Mesenteric fat pad (tissue), 1 donor: ENCODE results near the gene DCDC2B. TPM values are rescaled to one million over a fixed set of nuclear protein-coding genes. Genes with fewer than 3 reads are reported as not detected.
"Not testable (repeated sequence)": the region's sequence is repeated elsewhere in the genome, so short reads cannot be mapped to it uniquely, and the experiment has no call there.

Experiments
- DNase-seq: peaks from one replicate; pipeline ENCODE4 v3.0.0-alpha.2; 2020; ENCODE audit warnings: low spot score
- total RNA-seq: library from RNA; stranded (reverse); fragmentation: NEBNext Ultra II Directional; extraction: Animal tissue kit (Norgen Biotek cat#: 25700); gene quantifications from one replicate; pipeline ENCODE4 v1.2.1, GENCODE V29; 2021
- donor health status: DM: yes; HTN: yes; CAD: no.

The DCDC2B gene
- total RNA-seq, 1 donor from 2014 or later, result not detected

DNA sequence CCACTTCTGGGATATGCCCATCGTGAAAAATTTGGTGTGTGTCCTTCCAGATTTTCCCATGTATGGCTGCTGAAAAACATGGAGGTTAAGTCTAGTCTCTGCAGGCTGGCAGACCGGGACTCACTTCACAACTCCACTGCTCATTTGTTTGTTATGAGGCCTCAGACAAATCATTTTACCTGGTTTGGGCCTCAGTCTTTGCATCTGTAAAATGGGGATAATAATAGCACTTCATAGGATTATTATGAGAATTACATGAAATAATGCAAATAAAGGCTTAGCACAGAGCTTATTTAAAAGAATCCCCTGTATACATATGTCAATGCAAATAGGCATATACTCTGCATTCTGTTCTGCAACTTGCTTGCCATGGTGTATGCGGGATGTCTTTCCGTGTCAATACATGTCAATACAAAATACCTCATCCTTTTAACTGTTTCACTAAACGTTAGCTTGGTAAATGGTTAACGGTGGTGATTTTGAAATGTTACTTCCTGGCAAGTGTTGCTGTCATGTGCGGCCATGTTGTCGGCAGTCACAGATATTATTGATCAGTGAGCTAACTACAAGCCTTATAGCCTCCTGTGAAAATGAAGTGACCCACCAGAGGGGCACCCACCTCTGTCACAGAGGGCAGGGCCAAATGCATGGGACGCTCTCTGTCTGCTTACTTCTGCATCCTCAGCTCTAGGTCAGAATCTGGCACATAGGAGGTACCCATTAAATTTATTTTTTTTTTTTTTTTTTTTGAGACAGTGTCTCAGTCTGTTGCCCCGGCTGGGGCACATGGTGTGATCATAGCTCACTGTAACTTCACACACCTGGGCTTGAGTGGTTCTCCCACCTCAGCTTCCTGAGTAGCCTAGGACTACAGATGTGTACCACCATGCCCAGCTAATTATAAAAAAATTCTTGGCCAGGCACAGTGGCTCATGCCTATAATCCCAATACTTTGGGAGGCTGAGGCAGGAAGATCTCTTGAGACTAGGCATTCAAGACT is 46.5 kb downstream of the DCDC2B start:
- DNase-seq, result no peak

GRCh38 chr1:32256473-32257226 is 47.8 kb downstream of the DCDC2B start:
- no peak for DNase-seq

DNA sequence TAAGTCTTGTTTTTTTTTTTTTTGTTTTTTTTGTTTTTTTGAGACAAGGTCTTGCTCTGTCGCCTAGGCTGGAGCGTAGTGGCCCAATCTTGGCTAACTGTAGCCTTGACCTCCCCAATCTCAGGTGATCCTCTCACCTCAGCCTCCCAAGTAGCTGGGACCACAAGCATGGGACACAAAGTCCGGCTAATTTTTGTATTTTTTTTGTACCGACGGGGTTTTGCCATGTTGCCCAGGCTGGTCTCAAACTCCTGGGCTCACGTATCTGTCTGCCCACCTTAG is 48.3 kb downstream of the DCDC2B start:
- DNase-seq, result no peak

- not testable (repeated sequence) for DNase-seq
Observed at GRCh38 chr1:32263236-32263593, 54.3 kb downstream of the DCDC2B start.

- DNase-seq, result no peak
Observed at GRCh38 chr1:32263744-32264143, 54.9 kb downstream of the DCDC2B start.

Other genes starting within 250 kb of the DCDC2B start
- 80.1 TPM for gene KHDRBS1, start 195.2 kb upstream of the DCDC2B start, total RNA-seq
- gene TMEM39B, start 136.2 kb upstream of the DCDC2B start, total RNA-seq, result 15.6 TPM
- gene KPNA6, start 101.0 kb upstream of the DCDC2B start, total RNA-seq, result 73.7 TPM
- 54.5 TPM for gene TXLNA, start 29.4 kb upstream of the DCDC2B start, total RNA-seq
- gene CCDC28B, start 8.5 kb upstream of the DCDC2B start, total RNA-seq, result 3.5 TPM
- 0.67 TPM for gene IQCC, start 3.4 kb upstream of the DCDC2B start, total RNA-seq
- 18.4 TPM for gene TMEM234, start 13.3 kb downstream of the DCDC2B start, total RNA-seq
- gene EIF3I, start 13.3 kb downstream of the DCDC2B start, total RNA-seq, result 160 TPM
- gene FAM167B, start 38.1 kb downstream of the DCDC2B start, total RNA-seq, result 7.5 TPM
- 1.8 TPM for gene LCK, start 42.2 kb downstream of the DCDC2B start, total RNA-seq
- 32.3 TPM for gene HDAC1, start 83.0 kb downstream of the DCDC2B start, total RNA-seq
- gene MARCKSL1, start 127.1 kb downstream of the DCDC2B start, total RNA-seq, result 51.8 TPM
- 6.2 TPM for gene FAM229A, start 153.4 kb downstream of the DCDC2B start, total RNA-seq
- gene TSSK3, start 153.4 kb downstream of the DCDC2B start, total RNA-seq, result 1.2 TPM
- 63.2 TPM for gene BSDC1, start 185.4 kb downstream of the DCDC2B start, total RNA-seq